ENCODE measurements around the gene CAMTA1.

Gene CAMTA1

DNA sequence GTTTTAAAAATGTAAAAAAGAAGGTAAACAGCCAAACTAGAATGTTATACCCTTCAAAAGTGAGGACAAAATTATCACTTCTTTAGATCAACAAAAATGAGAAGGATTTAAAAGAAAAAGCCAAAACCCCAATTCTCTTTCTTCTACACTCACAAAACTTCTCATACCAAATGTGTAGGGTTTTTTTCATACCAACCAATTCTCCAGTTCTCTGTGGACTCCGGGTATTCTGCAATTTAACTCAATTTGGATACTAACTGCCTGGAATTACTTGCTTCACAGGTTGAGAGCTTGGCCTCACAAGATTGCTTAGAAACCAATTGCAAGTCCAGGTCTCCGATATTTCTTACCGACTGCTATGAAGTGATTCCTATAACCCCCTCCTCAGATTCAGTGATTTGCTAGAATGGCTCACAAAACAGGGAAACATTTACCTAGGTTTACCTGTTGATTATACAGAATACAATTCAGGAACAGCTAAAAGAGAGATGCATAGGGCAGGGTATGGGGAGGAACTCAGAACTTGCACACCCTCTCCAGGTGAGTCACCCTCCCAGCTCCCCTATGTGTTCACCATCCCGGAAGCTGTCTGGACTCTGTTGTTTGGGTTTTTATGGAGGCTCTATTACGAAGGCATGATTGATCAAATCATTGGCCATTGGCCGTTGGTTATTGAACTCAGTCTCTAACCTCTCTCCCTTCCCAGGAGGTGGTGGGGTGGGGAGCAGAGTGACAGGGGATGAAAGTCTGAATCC is 67.1 kb downstream of the CAMTA1 start:
- DNase-seq = no peak

GRCh38 chr1:6854166-6854565 is 68.9 kb downstream of the CAMTA1 start:
- no peak for DNase-seq

DNA sequence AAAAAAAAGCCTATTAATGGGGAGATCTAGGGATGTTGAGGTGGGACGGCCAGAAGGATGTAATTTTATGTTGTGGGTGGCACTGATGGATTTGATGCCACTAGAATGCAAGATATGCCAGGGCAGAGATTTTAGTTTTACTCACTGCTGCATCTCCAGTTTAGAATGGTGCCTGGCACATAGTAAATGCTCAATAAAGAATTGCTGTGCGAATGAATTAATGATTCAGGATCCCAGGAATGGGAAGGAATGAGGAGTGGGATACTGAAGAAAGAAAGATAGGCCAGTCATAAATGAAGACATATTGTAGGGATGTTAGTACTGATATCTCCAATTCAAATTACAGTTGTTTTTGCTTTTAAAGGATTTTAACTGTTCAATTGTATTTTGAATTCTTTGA is 72.6 kb downstream of the CAMTA1 start:
- no peak for DNase-seq

- no peak for DNase-seq
Measured at GRCh38 chr1:6858596-6858995, 73.3 kb downstream of the CAMTA1 start.

GRCh38 chr1:6859415-6860343 is 74.4 kb downstream of the CAMTA1 start:
- no peak for DNase-seq

GRCh38 chr1:6860401-6860800 is 75.1 kb downstream of the CAMTA1 start:
- DNase-seq = no peak

DNA sequence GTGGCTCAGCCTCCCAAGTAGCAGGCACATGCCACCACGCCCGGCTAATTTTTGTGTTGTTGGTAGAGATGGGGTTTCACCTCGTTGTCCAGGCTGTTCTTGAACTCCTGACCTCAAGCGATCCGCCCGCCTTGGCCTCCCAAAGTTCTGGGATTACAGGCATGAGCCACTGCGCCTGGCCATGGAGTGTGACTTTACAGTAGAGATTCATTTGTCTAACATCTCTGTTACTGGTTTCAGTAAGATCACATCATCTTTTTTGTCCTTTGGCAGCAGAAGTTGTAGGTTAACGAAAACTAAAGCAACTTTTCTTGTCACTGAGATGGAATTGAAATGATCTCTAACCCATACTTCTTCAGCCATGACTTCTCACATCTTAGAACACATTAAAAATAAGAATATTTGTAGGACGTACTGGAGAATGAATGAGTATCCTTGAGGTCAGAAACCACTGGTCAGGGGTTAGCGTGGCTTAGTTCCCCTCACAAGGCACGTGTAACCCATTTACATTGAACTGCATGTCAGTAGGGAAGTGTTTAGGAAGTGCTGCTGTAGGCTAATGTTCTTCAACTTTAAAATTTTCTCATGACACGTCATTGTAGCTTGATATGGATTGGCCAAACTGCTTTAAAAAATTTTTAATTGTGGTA is 75.9 kb downstream of the CAMTA1 start:
- no peak for DNase-seq

DNA sequence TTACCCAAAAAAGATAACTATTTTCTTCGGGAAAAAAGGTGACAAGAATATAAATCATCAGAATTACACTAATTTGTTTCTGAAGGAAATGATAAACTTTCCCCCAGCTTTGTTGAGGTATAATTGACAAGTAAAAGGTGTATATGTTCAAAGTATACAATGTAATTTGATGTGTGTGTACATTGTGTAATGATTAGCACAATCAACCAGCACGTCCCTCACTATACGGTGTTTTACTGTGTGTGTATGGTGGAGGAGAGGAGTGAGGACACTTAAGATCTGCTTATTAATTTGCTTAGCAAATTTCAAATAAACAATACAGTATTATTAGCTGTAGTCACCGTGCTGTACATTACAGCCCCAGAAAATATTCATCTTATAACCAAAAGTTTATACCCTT is 77.7 kb downstream of the CAMTA1 start:
- DNase-seq = no peak

GRCh38 chr1:6864166-6864565 is 78.9 kb downstream of the CAMTA1 start:
- DNase-seq = no peak

DNA sequence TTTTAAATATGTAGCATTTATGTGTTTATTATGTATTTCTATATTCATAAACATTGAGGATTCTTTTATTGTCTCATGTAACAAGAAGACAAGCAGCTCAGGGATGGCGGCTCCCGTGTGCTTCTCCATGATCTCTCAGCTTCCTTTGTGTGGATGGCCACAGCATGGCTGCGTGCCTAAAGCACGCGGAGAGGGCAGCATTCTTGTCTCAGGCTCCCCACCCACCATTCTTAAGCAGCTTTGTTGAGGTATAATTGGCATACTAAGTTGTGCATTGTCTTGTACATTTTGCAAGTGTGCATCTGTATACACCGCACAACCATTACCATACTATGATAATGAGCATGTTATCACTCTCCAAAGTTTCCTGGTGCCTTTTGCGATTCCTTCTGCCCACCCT is 81.6 kb downstream of the CAMTA1 start:
- no peak for DNase-seq

DNA sequence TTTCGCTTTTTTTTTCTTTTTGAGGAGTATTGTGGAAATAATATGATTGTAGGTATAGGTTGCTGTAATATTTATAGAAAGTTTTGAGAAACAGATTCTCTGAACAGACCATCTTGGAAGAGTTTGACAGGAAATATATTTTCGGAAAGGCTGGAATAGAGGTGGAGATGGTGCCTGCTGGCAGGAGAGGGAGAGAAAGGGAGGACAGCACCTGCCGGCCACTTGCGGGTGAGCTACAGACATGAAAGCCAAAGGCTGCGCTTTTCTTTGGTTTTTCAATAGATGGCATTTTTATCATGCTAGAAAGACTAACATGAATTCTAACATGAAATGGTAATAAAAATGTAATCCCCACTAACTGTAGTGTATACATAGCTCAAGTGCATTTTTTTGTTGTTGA is 82.1 kb downstream of the CAMTA1 start:
- DNase-seq = no peak

GRCh38 chr1:6867729-6868659 is 82.7 kb downstream of the CAMTA1 start:
- DNase-seq = no peak

GRCh38 chr1:6868660-6869380 is 83.6 kb downstream of the CAMTA1 start:
- no peak for DNase-seq

DNA sequence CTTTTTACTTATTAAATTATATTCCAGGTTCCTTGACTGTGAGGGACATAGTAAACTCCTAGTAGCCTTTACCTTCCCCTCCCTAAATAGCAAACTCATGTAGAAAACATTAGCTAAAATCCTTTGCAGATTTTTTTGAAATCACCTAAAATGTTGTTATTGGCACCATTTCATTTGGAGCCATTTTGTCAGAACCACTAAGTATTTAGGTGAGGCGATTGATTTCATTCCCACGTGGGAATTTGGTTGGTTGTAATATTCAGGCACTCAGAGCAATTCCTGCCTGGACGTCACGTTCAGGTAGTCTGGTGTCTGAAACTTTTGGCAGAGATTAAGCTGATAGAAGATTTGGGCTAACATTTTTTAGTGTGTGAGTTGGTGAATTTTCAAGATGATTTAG is 84.3 kb downstream of the CAMTA1 start:
- no peak for DNase-seq

- DNase-seq = no peak
Measured at GRCh38 chr1:6870086-6870485, 84.8 kb downstream of the CAMTA1 start.

- DNase-seq = no peak
Measured at GRCh38 chr1:6870571-6870970, 85.3 kb downstream of the CAMTA1 start.

DNA sequence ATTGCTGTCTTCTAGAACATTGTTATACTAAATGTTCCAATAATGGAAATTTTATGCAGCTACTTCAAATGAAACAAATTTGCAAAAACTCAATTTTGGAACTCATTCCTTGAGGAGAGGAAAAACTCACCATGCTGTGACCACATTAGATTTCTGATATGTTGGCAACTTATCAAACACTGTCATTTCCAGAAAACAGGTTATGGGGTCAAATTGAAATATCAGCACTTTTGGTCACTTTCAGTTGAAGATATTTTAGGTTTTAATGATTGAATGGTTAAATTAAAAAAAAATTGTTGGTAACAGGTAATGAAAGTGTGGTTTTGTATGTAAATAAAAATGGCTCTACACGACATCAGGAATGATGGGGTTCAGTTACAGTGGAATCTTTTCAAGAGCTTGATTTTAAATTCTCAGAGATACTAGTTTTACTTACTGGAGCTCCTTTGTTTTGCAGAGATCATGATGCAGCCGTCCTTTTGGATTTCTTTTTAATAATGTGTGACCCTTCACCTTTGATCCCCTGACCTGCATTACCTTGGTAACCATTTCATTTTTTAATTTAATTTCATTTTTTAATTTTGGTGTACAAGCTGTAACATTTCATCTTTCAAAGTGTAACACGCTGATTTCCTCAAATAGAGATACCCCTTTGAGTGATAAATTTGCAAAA is 86.2 kb downstream of the CAMTA1 start:
- no peak for DNase-seq

GRCh38 chr1:6872573-6873261 is 87.5 kb downstream of the CAMTA1 start:
- DNase-seq = no peak

DNA sequence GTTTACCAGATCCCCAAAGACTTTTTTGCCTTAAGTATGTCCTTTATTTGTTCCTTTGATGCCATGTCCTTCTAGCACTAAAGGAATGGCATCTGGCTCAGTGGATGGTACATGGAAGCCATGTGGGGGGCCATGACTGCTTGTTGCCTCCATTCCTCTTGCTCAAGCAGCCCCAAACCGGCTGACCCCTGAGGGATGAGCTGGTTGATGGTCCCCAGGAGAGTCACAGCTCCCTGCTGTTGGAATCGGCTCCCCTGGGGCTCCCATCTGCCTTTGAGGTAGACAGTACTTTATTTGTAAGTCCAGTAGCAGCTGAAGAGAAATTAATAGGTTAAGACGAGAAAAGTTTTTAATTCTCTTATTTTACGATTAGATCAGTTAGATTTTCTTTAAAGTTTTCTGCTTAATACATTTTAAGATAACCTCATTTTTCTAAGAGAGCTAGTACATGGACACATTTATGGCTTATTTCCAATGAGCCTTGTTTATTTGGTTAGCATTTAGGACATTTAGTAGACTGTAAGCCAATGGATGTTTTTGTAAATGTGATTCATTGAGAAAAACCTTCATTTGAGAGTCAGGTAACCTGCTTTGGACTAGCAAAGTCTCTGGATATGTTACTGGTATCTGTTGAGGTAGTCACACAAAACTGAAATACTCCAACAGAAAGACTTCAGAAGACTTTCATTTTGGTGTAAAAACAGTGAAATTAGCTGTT is 88.2 kb downstream of the CAMTA1 start:
- DNase-seq = no peak

DNA sequence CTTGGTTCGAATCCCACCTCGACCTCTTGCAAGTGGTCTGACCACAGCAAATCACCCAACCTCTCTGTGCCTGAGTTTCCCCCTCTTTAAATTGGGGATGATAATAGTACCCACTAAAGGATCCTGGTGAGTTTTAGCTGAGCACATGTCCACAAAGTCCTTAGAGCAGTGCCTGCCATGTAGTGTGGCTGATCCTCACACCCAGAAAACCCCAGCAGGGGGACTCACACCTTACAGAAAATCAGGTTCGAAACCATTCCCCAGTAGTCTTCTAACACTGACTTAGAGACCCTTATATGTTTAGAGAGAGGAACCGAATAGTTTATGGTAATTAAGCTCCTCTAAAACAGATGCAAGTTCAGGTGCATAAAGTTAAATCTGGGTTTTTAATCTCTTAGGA is 89.0 kb downstream of the CAMTA1 start:
- no peak for DNase-seq
